ENCODE results near the gene DOLK. TPM values are rescaled to one million over a fixed set of nuclear protein-coding genes. Genes with fewer than 3 reads are reported as not detected.

Gene DOLK
- polyA plus RNA-seq, 1 donor (not counting 4 experiments of a cell fraction or from before 2014, with no cell fraction given): 21.8 TPM

DNA sequence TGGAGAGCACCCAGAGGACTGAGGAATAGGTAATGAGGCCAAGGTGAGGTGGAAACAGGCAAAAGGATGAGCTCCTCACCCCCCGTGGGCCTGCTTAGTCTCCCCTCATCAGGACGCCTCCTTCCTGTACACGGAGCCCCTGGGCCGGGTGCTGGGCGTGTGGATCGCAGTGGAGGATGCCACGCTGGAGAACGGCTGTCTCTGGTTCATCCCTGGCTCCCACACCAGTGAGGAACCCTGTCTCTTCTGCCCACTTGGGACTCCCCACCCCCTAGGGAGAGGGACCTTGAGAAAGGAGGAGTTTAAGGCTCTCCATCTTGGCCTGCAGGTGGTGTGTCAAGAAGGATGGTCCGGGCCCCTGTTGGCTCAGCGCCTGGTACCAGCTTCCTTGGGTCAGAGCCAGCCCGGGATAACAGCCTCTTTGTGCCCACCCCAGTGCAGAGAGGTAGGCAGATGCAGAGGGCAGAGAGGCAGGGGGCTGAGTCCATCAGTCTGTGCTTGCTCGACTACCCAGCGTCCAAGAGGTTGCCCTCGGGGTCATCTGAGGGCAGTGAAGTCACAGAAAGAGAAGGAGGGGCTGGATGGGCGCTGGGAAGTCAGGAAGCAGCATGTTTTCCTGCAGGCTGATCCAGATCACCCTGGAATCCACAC, 7.0 kb downstream of the DOLK start:
- FAIRE-seq (no peak), DNase-seq (ENCODE audit: low read depth, low spot score) (no peak)
- no peaks in the 10 kb centered on the region for H3K9me3 ChIP-seq (ENCODE audit: control insufficient read depth, low read depth, low read length)
- H3K27me3 ChIP-seq (ENCODE audit: control insufficient read depth, extremely low read depth, insufficient read depth, low read length): no peaks in the 10 kb centered on the region
- no peak overlapping the region for H3K4me2 ChIP-seq (ENCODE audit: control insufficient read depth, extremely low read depth, insufficient read depth, low read depth, low read length)
- TF ChIP-seq EZH2 (IDR thresholded peaks at IDR 0.05; ENCODE audit: low read length): no peak
- TF ChIP-seq, protein P1, sequence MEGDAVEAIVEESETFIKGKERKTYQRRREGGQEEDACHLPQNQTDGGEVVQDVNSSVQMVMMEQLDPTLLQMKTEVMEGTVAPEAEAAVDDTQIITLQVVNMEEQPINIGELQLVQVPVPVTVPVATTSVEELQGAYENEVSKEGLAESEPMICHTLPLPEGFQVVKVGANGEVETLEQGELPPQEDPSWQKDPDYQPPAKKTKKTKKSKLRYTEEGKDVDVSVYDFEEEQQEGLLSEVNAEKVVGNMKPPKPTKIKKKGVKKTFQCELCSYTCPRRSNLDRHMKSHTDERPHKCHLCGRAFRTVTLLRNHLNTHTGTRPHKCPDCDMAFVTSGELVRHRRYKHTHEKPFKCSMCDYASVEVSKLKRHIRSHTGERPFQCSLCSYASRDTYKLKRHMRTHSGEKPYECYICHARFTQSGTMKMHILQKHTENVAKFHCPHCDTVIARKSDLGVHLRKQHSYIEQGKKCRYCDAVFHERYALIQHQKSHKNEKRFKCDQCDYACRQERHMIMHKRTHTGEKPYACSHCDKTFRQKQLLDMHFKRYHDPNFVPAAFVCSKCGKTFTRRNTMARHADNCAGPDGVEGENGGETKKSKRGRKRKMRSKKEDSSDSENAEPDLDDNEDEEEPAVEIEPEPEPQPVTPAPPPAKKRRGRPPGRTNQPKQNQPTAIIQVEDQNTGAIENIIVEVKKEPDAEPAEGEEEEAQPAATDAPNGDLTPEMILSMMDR (optimal IDR thresholded peaks at IDR 0.05 in 1 of 3, IDR thresholded peaks at IDR 0.05 in 1 of 3, conservative IDR thresholded peaks at IDR 0.05 in 1 of 3; ENCODE audit: extremely low read depth in 1 of 3, insufficient read depth in 2 of 3, low read length in 3 of 3): no peak
- H3K4me1 ChIP-seq (ENCODE audit: control insufficient read depth, extremely low read depth, insufficient read depth, low read length): peaks cover 8% of the 10 kb centered on the region
- H4K20me1 ChIP-seq (ENCODE audit: control insufficient read depth, extremely low read depth, insufficient read depth, low read length): no peaks in the 10 kb centered on the region
- peaks cover under 1% of the 10 kb centered on the region for H3K79me2 ChIP-seq (ENCODE audit: control insufficient read depth, insufficient read depth, low read length)
- no peak overlapping the region for H3K27ac ChIP-seq (ENCODE audit: control insufficient read depth, insufficient read depth, low read length)
- H3K4me3 ChIP-seq (ENCODE audit: control insufficient read depth in 2 of 3, extremely low read depth in 1 of 3, insufficient read depth in 2 of 3, low read depth in 1 of 3, low read length in 3 of 3): no peak overlapping the region
- dilution Hi-C loops (cut with MboI; ENCODE audit: extremely low pct_ligation_motif_present, low sequenced_read_pairs): no loop called here
- H3K36me3 ChIP-seq (ENCODE audit: control insufficient read depth in 2 of 2, extremely low read depth in 1 of 2, insufficient read depth in 2 of 2, low read length in 2 of 2): no peaks in the 10 kb centered on the region
- H3K9ac ChIP-seq (ENCODE audit: control insufficient read depth, extremely low read depth, insufficient read depth, low read length): no peak overlapping the region
- H2AFZ ChIP-seq (ENCODE audit: control insufficient read depth, low read length): no peak overlapping the region
- no peaks in the 10 kb centered on the region for H3K9me1 ChIP-seq (ENCODE audit: control insufficient read depth, extremely low read depth, insufficient read depth, low read length)

DNA sequence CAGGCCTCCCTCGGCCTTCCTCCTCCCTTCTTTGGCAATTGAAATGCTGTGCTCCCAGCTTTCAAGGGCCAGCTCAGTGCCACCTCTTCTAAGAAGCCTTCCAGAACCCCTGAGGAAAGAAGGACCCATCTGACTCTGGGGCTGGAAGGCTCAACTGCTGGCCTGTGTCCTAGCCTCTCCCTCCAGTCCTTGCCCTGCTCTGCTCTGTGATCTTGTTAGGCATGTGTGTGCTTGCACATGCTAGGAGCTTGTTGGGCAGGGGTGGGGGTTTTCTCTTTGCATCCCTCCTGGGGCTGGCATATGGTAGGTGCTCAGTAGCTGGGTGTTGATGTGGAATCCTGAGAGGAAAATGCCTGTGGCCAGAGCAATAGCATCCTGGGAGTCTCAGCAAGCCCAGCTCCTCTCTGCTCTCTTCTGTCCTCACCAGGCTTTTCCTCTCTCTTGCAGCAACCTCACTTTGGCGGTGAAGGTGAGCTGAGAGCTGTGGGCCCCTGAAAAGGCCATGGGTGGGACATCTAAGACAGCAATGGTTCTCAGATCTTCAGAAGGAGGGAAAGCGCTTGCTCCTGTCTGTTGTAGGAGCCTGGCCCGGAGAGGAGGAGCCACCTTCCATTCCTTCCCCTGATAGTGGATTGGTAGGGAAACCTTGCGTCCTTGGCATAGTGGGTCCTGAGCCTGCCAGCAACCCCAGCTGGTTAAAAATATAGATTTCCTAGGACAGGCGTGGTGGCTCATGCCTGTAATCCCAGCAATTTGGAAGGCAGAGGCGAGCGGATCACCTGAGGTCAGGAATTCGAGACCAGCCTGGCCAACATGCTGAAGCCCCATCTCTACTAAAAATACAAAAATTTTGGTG, 9.9 kb downstream of the DOLK start:
- H3K9ac ChIP-seq (ENCODE audit: control insufficient read depth, extremely low read depth, insufficient read depth, low read length): no peak overlapping the region
- no peak overlapping the region for H3K4me3 ChIP-seq (ENCODE audit: control insufficient read depth in 2 of 3, extremely low read depth in 1 of 3, insufficient read depth in 2 of 3, low read depth in 1 of 3, low read length in 3 of 3)
- no peaks in the 10 kb centered on the region for H3K9me3 ChIP-seq (ENCODE audit: control insufficient read depth, low read depth, low read length)
- DNase-seq (ENCODE audit: low read depth, low spot score): no peak
- no peak overlapping the region for H3K27ac ChIP-seq (ENCODE audit: control insufficient read depth, insufficient read depth, low read length)
- no peaks in the 10 kb centered on the region for H3K9me1 ChIP-seq (ENCODE audit: control insufficient read depth, extremely low read depth, insufficient read depth, low read length)
- no peak overlapping the region for H3K4me2 ChIP-seq (ENCODE audit: control insufficient read depth, extremely low read depth, insufficient read depth, low read depth, low read length)
- H2AFZ ChIP-seq (ENCODE audit: control insufficient read depth, low read length): peak overlapping the region; percentile 50
- peaks cover 8% of the 10 kb centered on the region for H3K4me1 ChIP-seq (ENCODE audit: control insufficient read depth, extremely low read depth, insufficient read depth, low read length)
- TF ChIP-seq EZH2 (IDR thresholded peaks at IDR 0.05; ENCODE audit: low read length): no peak
- TF ChIP-seq, protein P1 (optimal IDR thresholded peaks at IDR 0.05 in 1 of 3, IDR thresholded peaks at IDR 0.05 in 1 of 3, conservative IDR thresholded peaks at IDR 0.05 in 1 of 3; ENCODE audit: extremely low read depth in 1 of 3, insufficient read depth in 2 of 3, low read length in 3 of 3): no peak
- FAIRE-seq: peak; percentile 65
- no peaks in the 10 kb centered on the region for H3K79me2 ChIP-seq (ENCODE audit: control insufficient read depth, insufficient read depth, low read length)
- H3K36me3 ChIP-seq (ENCODE audit: control insufficient read depth in 2 of 2, extremely low read depth in 1 of 2, insufficient read depth in 2 of 2, low read length in 2 of 2): no peaks in the 10 kb centered on the region
- dilution Hi-C loops (cut with MboI; ENCODE audit: extremely low pct_ligation_motif_present, low sequenced_read_pairs): no loop called here
- H3K27me3 ChIP-seq (ENCODE audit: control insufficient read depth, extremely low read depth, insufficient read depth, low read length): no peaks in the 10 kb centered on the region
- H4K20me1 ChIP-seq (ENCODE audit: control insufficient read depth, extremely low read depth, insufficient read depth, low read length): no peaks in the 10 kb centered on the region

Data from keratinocyte (primary cell).